Measurements from ENCODE around the gene SLC45A1. TPM values are rescaled to one million over a fixed set of nuclear protein-coding genes. Genes with fewer than 3 reads are reported as not detected.

Gene SLC45A1
- polyA plus RNA-seq, 1 donor: 0.52 TPM

DNA sequence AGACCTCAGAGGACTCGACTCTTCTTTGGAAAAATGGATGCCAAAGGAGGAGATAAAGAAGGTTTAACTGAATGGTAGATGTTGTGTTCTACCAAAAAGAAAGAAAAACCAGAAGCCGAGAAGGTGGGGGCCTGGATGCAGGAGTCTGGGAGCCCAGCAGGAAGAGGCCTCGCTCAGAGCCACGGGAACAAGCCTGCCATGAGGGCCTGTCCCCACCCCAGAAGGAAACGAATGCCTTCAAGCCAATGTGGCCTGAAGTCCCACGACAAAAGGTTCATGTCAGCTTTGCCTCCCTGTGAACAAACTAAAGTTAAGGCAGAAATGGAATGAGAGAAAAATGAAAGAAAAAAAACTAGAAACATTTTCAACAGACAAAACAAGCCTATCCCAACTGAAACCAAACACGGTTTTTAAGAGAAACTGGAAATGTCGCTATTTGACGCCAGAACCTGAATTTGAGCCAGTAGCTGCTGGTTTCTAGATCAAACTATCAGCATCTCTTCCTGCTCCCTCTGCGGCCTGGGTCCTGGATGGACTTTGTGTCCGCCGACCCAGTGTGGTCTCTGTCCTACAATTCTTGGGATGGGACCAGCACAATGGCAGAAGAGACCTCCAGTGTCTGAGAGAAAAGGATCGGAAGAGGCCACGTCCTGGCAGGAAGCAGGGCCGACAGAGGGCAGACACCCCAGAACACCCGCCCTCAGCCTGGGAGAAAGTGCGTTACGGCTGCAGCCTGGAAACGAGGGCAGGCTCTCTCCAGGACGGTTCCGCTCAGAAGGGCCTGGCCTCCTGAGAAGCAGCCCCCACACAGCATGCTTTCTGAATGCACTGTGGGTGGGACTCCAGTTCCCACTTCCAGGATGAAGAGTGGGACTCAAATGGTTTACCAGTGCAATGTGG lies 35.2 kb downstream of the SLC45A1 start:
- DNase-seq (ENCODE audit: low read depth): no peak

DNA sequence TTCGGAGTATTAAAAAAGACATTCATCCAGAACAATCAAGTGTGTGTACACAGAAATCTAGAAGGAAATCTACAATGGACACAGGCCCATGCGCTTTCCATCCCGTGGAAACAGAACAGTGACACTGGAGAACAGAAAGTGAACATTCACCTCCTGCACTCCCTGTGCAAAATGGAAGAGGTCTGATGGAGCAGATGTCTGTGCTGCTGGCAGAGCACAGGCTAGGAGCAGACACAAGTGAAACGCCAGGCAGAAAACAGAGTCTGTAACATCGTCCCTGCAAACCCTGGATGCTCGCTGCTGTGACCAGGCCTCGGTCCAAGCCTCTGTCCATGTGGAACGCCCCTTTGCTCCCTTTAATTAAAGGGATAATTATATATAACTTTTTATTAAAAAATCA lies 36.1 kb downstream of the SLC45A1 start:
- no peak for DNase-seq (ENCODE audit: low read depth)

- DNase-seq (ENCODE audit: low read depth): no peak
Observed at GRCh38 chr1:8355439-8356255, 37.7 kb downstream of the SLC45A1 start.

GRCh38 chr1:8356256-8357209 lies 38.6 kb downstream of the SLC45A1 start:
- DNase-seq (ENCODE audit: low read depth): no peak

DNA sequence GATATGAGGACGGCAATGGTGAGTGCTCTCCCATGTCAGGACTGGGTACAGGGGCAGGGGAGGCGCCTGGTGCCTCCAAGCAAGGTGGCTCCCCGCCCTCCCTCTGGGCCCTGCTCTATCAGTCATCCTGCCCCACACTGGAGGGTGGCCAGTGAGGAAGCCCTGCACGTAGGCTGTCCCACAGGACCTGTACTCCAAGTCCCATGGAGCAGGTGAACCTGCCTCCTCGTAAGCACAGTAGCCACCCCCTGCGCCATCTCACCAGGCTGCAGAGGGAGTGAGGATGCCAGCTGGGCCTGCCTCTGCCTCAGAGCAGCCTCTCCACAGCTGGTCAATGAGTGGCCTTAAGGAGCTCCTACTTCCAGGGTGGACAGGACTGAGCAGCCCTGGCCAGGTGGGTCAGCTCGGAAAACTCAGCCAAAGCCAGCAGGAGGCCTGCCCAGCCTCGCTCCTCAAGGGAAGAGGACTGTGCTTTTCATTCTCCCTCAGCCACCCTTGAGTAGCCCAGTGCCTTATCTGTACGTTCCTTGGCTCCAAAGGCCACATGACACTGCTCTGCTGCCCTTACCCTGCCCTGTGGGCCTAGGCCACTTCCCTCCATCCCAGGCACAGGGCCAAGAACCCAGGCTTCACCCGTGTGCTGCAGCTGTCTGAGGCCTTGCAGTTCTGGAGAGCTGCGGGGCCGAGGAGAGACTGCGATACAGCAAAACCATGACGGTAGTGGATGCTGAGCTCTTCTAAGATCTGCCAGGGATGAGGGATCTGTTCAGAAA lies 39.6 kb downstream of the SLC45A1 start:
- no peak for DNase-seq (ENCODE audit: low read depth)

DNA sequence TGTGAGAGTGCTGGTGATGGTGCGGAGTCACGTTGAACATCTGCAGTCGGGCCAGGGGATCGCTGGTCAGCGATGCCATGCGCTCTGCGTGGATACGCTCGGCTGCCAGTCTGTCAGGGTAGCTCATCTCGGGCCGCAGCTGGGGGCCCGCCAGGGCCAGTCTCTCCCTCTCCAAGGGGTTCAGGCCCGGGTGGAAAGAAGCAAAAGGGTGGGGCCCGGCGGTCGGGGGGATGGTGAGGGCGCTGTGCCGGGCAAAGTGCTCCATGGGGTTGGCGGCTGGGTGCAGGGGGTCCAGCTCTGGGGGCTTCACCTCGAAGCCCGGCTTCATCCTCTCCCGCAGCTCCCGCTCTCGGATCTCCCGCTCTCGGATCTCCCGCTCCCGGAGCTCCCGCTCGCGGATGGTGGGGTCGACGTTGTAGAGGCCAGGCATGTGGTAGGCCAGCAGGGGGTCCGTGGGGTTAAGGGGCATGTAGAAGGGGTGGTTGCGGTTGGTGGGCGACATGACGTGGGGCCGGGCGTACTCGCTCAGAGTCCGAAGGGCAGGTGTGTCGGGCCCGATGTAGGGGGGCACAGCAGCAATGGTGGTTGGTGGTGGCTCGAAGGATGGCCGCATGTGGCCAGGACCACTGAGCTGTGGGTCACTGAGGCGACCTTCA lies 40.5 kb downstream of the SLC45A1 start:
- DNase-seq (ENCODE audit: low read depth): no peak

GRCh38 chr1:8358897-8359616 lies 41.1 kb downstream of the SLC45A1 start:
- DNase-seq (ENCODE audit: low read depth): no peak

DNA sequence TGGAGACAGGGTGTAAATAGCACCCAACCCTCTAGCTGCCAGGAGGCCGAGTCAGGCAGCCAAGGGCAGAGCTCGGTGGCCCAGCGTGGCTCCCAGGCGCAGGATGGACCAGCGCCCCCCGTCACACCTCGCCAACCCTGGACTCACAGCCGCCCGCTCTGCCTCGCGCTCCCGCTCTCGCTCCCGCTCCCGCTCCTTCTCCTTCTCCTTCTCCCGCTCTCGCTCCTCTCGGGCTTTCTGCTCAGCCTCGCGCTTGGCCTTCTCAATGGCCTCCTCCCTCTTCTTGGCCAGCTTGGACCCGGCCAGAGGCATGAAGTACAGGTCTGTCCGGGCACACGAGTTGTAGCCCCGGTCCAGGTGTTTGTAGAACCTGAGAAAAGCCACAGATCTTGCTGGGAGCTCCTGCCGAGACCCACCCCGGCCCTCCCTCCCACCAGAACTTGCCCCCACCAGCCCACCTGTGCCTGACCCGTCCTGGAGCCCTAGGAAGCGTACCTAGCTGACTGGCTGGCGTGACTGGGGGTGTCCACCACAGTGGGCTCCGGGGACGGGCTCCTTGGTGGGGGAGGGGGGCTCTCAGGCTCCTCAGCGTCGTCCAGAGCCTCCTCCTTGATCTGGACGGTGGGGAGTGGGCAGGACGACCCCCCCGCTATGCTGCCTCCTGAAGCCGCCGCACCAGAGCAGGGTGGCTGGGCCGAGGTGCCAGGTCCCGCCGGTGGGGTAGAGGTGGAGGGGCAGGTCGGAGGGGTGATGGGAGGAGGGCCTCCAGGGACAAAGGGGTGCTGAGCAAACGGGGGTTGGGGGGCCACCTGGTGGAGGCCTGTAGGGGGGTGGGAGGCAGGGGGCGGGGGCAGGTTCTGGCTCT lies 41.9 kb downstream of the SLC45A1 start:
- no peak for DNase-seq (ENCODE audit: low read depth)

DNA sequence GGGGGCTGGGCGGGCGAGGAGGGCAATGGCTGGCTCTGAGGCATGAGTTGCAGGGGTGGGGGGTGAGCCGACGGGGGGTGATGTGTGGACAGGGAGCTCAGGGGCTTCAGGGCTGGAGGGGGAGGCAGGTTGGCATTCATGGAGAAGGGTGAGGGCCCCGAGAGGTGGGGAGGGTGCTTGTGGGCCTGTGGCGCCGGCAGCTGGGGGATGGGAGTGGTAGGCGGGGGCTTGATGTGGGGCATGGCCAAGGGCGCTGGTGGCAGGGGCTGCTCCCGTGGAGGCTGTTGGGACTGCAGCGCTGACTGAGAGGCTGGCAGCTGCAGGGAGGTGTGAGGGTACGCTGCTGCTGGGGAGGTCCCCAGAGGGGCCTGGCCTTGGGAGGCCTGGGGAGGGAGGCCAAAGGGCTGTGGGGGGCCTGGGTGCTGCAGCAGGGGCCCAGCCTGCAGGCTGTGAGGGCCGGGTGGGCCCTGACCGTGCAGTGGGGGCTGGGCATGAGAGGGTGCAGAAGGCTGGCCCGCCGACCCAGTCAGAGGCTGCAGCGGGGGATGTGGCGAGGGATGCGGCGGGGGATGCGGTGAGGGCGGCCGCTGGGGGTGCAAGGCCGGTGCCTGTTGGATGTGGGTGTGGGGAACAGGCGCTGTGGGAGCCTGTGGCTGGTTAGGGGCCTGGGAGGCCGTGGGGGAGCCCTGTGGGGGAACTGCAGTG lies 42.7 kb downstream of the SLC45A1 start:
- no peak for DNase-seq (ENCODE audit: low read depth)

DNA sequence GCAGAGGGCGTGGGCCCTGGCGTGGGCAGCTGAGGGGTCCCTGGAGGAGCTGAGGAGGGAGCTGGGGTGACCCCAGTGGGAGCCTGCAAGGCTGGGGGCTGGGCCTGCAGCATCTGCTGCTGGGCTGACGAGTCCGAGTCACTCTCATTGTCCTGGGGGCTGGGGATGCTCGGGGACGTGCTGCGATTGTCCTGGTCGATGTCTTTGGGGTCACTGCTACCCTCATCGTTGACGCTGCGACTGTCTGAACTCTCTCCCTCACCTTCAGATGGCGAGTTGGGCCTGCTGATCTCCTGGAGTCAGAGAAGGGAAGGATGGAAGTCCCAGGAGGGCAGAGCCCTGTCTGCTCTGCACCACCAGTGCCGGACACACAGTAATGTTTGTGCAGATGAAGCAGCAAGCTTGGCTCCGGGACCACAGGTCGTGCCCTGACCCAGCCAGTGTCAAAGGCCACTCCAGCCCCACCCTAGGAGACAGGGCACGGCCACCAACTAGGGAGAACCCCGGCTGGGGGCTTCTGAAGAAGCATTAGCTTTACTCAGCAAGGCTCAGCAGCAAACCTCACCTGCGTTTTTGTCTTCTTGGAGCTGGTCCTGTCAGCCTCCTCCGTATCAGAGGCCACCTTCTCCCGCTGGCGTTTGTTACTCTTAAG lies 43.4 kb downstream of the SLC45A1 start:
- DNase-seq (ENCODE audit: low read depth): no peak

- no peak for DNase-seq (ENCODE audit: low read depth)
Observed at GRCh38 chr1:8362701-8363101, 44.8 kb downstream of the SLC45A1 start.

DNA sequence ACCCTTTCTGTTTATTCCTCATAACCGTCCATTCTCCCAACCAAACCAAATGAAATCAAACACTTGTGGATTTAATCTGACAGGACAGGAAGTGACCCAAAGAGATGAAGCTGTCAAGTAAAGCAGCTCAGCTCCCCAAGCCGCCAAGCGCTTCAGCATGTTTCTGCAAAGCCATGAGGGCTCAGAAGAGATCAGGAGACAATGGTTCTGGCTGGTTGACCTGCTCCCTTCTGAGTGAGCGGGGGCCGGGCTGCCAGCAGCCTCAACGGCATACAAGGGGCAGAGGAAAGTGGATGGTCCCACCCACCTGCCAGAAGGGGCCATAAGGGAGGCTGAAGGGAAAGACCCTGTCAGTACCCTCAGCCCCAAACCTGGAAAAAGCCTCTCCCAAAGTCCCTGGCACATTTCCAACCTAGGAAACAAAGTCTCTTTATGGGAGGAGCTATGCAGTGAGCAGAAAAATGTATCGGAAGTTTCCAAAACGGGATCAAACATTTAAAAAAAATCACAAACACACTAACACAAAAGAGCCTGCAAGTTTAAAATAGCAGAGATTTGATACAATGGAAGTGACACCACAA lies 45.4 kb downstream of the SLC45A1 start:
- no peak for DNase-seq (ENCODE audit: low read depth)

- DNase-seq (ENCODE audit: low read depth): no peak
Observed at GRCh38 chr1:8363767-8364301, 45.9 kb downstream of the SLC45A1 start.

DNA sequence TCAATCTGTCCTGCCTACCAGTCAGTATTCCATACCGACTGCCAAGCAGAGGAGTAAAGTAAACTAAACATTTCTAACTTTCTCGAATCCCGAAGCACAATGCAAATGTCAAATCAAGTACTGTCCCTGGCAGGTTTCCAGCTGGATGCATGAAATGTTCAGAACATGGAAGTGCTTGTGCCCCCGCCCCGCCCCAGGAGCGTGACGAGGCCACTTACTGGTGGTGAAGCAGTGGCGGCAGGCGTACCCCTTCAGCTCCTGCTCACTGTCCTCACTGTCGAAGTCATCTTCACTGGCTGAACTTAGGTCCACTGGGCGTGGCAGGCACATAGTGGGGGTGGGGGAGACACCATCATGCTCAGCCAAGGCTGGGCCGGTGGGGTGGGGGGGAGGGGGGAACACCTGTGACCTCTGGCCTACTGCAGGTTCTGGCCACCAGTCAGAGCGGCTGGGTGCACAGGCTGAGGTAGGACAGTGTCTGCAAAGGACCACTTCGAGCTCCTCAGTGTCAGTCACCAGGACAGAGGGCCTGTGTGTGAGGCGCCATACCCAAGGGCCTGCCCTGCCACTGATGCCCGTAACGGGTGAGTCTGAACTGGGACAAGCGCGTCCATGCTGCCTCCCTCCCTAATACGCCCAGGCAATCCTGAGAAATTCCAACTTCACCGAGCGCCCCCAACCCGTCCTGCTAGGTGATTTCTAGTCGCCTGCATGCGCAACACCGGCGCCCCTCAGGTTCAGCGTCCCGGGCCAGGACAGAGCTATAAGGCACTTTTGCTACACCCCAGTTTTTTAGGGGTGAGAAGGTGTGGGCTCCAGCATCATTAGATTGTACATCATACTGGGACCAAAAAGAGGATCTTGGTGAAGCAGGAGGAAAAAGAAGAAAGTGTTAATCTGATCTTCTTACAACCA lies 46.9 kb downstream of the SLC45A1 start:
- DNase-seq (ENCODE audit: low read depth): no peak

GRCh38 chr1:8365661-8366362 lies 47.9 kb downstream of the SLC45A1 start:
- DNase-seq (ENCODE audit: low read depth): no peak

All from forelimb muscle (tissue), 1 donor.